Aorta (tissue), 5 donors: ENCODE data around the gene SRBD1. TPM values are rescaled to one million over a fixed set of nuclear protein-coding genes. Genes with fewer than 3 reads are reported as not detected.

Experiments
- ATAC-seq: fragments of 200-7000 bp; cut with Tn5 transposase; one replicate; pipeline ENCODE4 v1.9.1; 2022; ENCODE audit warnings: moderate library complexity; ENCODE audit not compliant: low FRiP score
- DNase-seq, 2 donors: peaks; one replicate each; pipeline ENCODE4 v3.0.0-alpha.2; 2020
- H3K27ac ChIP-seq, 2 donors: one replicate each; pipeline ENCODE4 v1.5.1; 2013; ENCODE audit warnings: low read length in 2 of 2, mild to moderate bottlenecking in 2 of 2, moderate library complexity in 2 of 2, control low read depth in 1 of 2, inconsistent platforms in 1 of 2, low read depth in 1 of 2
- H3K27me3 ChIP-seq, 2 donors: one replicate each; pipeline ENCODE4 v1.6.1; 2013; ENCODE audit warnings: control low read depth in 1 of 2, low read length in 1 of 2, mild to moderate bottlenecking in 1 of 2, moderate library complexity in 1 of 2; ENCODE audit not compliant: insufficient read depth in 2 of 2, control insufficient read depth in 1 of 2
- H3K36me3 ChIP-seq, 2 donors: one replicate each; pipeline ENCODE4 v1.6.1; 2013; ENCODE audit warnings: control low read depth in 1 of 2, low read length in 1 of 2, mild to moderate bottlenecking in 1 of 2; ENCODE audit not compliant: insufficient read depth in 2 of 2, control insufficient read depth in 1 of 2
- H3K4me1 ChIP-seq, 2 donors: one replicate each; pipeline ENCODE4 v1.6.1; 2013; ENCODE audit warnings: low read length in 2 of 2, control low read depth in 1 of 2, mild to moderate bottlenecking in 1 of 2, moderate library complexity in 1 of 2; ENCODE audit not compliant: insufficient read depth in 2 of 2, control insufficient read depth in 1 of 2
- H3K4me3 ChIP-seq, 2 donors: one replicate each; pipeline ENCODE4 v1.5.1; 2013; ENCODE audit warnings: low read length in 2 of 2, control low read depth in 1 of 2, mild to moderate bottlenecking in 1 of 2
- H3K9me3 ChIP-seq: one replicate; pipeline ENCODE4 v1.6.1; 2013; ENCODE audit warnings: mild to moderate bottlenecking, low read length; ENCODE audit not compliant: control insufficient read depth
- WGBS, 2 donors: extraction: QIAGEN DNeasy Blood & Tissue Kit; methylation state at CpG; one replicate each; pipeline ENCODE4 v1.1.7; 2013; 5-methylcytosine and 5-hydroxymethylcytosine counted together
- intact Hi-C, 2 donors: fragments of 100-400 bp; cut with DNase I; formaldehyde crosslinking; loops; one replicate each; pipeline versions ENCODE4 v1.14.2 to v1.15.0; 2022
- polyA plus RNA-seq, 2 donors: library from polyadenylated mRNA; stranded (reverse); fragments of 200-250 nt; gene quantifications; one replicate each; pipeline ENCODE4 v1.2.3, GENCODE V29; 2013
- total RNA-seq, 2 donors: library from RNA; stranded (reverse); fragmentation: NEBNext Ultra II Directional; extraction: Animal tissue kit (Norgen Biotek cat#: 25700); gene quantifications; one replicate each; pipeline ENCODE4 v1.2.1, GENCODE V29; 2021
- donor health status: healthy with polysubstance abuse.
- donor health status: Bipolar disorder and iron deficiency.
- donor health status: DM: no; HTN: no; CAD: no.
- donor health status: DM: no; HTN: no; CAD: no.
- donor health status: DM: yes; HTN: yes; CAD: no.

SRBD1 gene
- total and polyA plus RNA-seq, 4 donors, result 5.4 to 21.2 (median 10.6) TPM

GRCh38 chr2:45494978-45495293 lies 116.1 kb downstream of the SRBD1 start:
- ATAC-seq (no peak), DNase-seq (no peak)
- H3K36me3 ChIP-seq, result no peaks in the 10 kb centered on the region
- no peaks in the 10 kb centered on the region for H3K4me1 ChIP-seq
- no peaks in the 10 kb centered on the region for H3K9me3 ChIP-seq
- H3K27ac ChIP-seq, result no peak overlapping the region
- 38 to 48% methylated on average over 1 of the region's 1 CpG for WGBS, 2 donors
- H3K4me3 ChIP-seq, result no peak overlapping the region
- intact Hi-C loops, result loop anchor here (1.0 to 10.0 kb wide), 4 partner anchors 320 to 514 kb away; no protein-coding TSS in a partner anchor
- no peaks in the 10 kb centered on the region for H3K27me3 ChIP-seq

DNA sequence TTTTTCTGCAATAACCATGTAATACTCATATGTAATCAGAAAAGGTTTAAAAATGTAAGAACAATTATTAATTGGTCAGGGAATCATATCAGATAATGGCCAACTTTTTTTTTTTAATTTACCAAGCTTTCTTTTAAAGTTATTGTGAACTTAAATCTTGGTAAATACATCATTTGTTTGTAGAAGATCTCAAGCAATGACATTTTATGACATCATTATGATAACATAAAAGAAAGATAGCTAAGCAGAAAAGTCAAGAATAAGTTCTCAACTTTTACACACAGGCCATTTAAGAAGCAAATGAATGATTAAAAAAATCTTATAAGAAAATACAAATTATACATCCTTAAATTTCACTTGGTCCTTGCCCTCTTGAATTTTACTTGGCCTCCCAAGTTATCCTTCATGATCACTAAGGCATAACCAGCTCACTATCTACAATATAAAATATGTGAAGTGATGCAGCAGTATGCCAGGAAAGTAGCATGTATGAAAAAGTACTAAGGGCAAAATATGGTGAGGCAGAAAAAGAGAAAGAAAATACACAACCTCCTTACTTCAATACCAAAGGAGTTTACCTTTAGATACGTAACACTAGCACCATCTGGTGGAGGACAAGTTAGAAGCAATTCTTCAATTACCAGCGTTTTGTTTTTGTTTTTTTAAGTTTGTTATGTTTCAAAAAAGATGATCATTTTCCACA lies 116.6 kb downstream of the SRBD1 start:
- H3K27ac ChIP-seq, result no peak overlapping the region
- 1 to 2% methylated on average over 2 of the region's 2 CpGs for WGBS, 2 donors
- no peak overlapping the region for H3K4me3 ChIP-seq
- no peaks in the 10 kb centered on the region for H3K36me3 ChIP-seq
- ATAC-seq (no peak), DNase-seq (no peak)
- H3K27me3 ChIP-seq, result no peaks in the 10 kb centered on the region
- intact Hi-C loops, result loop anchor here (2.0 to 10.0 kb wide), 3 partner anchors 320 to 472 kb away; no protein-coding TSS in a partner anchor
- H3K4me1 ChIP-seq, result no peaks in the 10 kb centered on the region
- H3K9me3 ChIP-seq, result no peaks in the 10 kb centered on the region

DNA sequence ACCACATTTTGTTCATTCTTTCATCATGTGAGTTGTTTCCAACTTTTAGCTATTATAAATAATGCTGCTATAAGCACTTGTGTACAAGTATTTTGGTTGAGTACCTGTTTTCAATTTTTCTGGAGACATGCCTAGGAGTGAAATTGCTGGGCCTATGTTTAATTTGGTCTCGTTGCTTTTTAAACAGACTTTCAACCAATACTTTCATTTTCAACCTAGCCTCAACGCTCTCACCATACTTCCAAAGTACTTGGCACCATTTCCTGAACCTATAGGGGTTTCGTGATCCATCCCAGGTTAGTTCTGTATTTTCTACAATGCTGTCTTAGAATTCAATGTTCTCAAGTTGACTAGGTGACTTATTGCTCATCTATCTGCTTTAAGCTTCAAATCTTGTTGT lies 126.1 kb downstream of the SRBD1 start:
- Histone ChIP-seq H3K4me3 (no peak overlapping the region), H3K36me3 (no peaks in the 10 kb centered on the region), H3K27ac (no peak overlapping the region), H3K4me1 (no peaks in the 10 kb centered on the region), H3K27me3 (no peaks in the 10 kb centered on the region), H3K9me3 (no peaks in the 10 kb centered on the region)
- no peak for ATAC-seq
- WGBS, 2 donors, result 86 to 89% methylated on average over 3 of the region's 3 CpGs
- no peak for DNase-seq
- intact Hi-C loops, result no loop called here

- DNase-seq (no peak), ATAC-seq (no peak)
- H3K4me3 ChIP-seq, result no peak overlapping the region
- H3K36me3 ChIP-seq, result no peaks in the 10 kb centered on the region
- H3K27ac ChIP-seq, result no peak overlapping the region
- no peaks in the 10 kb centered on the region for H3K9me3 ChIP-seq
- no peaks in the 10 kb centered on the region for H3K4me1 ChIP-seq
- intact Hi-C loops, result no loop called here
- no peaks in the 10 kb centered on the region for H3K27me3 ChIP-seq
These were observed 127.1 kb downstream of the SRBD1 start for GRCh38 chr2:45483997-45484396.

DNA sequence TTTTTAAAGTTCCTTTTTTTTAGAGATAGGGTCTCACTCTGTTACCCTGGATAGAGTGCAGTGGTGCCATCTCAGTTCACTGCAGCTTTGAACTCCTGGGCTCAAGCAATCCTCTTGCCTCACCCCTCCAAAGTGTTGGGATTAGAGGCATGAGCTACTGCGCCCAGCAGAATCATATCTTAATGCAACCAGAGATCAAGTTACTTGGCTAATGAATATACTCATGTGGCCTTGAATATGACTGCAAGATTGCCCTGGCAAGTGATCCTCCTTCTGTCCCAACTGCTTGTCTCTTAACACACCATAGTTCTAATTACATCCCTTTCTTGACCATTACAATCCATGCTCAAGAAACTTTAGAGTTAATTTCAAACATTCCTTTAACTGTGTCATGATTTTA lies 133.5 kb downstream of the SRBD1 start:
- intact Hi-C loops, result no loop called here
- H3K27me3 ChIP-seq, result no peaks in the 10 kb centered on the region
- no peaks in the 10 kb centered on the region for H3K36me3 ChIP-seq
- H3K4me1 ChIP-seq, result no peaks in the 10 kb centered on the region
- WGBS, 2 donors, result 94 to 100% methylated on average over 1 of the region's 1 CpG
- H3K9me3 ChIP-seq, result no peaks in the 10 kb centered on the region
- no peak overlapping the region for H3K27ac ChIP-seq
- DNase-seq, result no peak
- ATAC-seq, result no peak
- H3K4me3 ChIP-seq, result no peak overlapping the region

DNA sequence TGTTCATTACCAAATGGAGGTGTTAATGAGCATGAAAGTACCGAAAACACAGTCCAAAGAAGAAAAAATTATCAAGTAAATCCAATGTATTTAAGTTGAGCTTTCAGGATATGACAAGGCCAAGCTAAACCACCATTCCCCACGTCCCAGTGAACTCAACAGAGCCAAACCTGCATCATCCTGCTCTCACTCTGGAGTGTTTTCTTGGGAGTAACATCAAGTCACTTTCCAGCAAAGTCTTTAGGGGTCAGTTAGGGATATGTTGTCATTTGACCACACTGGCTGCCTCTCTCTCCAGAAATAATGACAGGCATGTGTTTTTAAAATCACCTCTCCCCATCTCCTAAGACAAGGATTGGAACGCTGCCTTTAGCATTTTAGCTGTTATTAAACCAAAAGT lies 140.5 kb downstream of the SRBD1 start:
- Histone ChIP-seq H3K4me3 (no peak overlapping the region), H3K36me3 (no peaks in the 10 kb centered on the region), H3K9me3 (no peaks in the 10 kb centered on the region), H3K4me1 (peaks cover 0 to 1% of the 10 kb centered on the region in 2 donors), H3K27me3 (no peaks in the 10 kb centered on the region), H3K27ac (peak overlapping the region in 1 of 2 donors; percentile 57)
- intact Hi-C loops, result no loop called here
- WGBS, 2 donors, result 7 to 8% methylated on average over 3 of the region's 3 CpGs
- peak; percentile 67 for ATAC-seq
- peak in 1 of 2 donors; percentile 46 for DNase-seq

GRCh38 chr2:45469314-45470099 lies 141.6 kb downstream of the SRBD1 start:
- Histone ChIP-seq H3K27ac (no peak overlapping the region), H3K4me1 (peaks cover 0 to 1% of the 10 kb centered on the region in 2 donors), H3K36me3 (no peaks in the 10 kb centered on the region), H3K9me3 (no peaks in the 10 kb centered on the region), H3K4me3 (no peak overlapping the region), H3K27me3 (no peaks in the 10 kb centered on the region)
- no peak for DNase-seq
- intact Hi-C loops, result no loop called here
- 32 to 36% methylated on average over 2 of the region's 2 CpGs for WGBS, 2 donors
- peak; percentile 74 for ATAC-seq

DNA sequence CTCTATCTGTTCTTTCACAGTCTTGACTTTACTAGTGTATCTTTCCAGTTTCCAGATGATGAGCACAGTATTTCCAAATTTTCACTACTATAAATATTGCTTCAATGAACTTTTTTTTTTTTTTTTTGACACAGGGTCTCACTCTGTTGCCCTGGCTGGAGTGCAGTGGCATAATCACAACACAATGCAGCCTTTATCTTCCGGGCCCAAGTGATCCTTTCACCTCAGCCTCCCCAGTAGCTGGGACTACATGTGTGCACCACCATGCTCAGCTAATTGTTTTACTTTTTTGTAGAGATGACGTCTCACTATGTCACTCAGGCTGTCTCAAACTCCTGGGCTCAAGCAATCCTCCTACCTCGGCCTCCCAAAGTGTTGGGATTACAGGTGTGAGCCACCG lies 142.8 kb downstream of the SRBD1 start:
- H3K36me3 ChIP-seq, result no peaks in the 10 kb centered on the region
- H3K4me3 ChIP-seq, result no peak overlapping the region
- 98% methylated on average over 4 of the region's 4 CpGs for WGBS, 2 donors
- DNase-seq (no peak), ATAC-seq (no peak)
- intact Hi-C loops, result no loop called here
- H3K27me3 ChIP-seq, result no peaks in the 10 kb centered on the region
- H3K9me3 ChIP-seq, result no peaks in the 10 kb centered on the region
- H3K4me1 ChIP-seq, result peaks cover 0 to 1% of the 10 kb centered on the region in 2 donors
- H3K27ac ChIP-seq, result no peak overlapping the region

- Histone ChIP-seq H3K4me1 (peaks cover 0 to 1% of the 10 kb centered on the region in 2 donors), H3K36me3 (no peaks in the 10 kb centered on the region), H3K9me3 (no peaks in the 10 kb centered on the region), H3K27ac (no peak overlapping the region), H3K27me3 (no peaks in the 10 kb centered on the region), H3K4me3 (no peak overlapping the region)
- no peak for ATAC-seq
- DNase-seq, result no peak
- intact Hi-C loops, result no loop called here
- 73 to 86% methylated on average over 1 of the region's 1 CpG for WGBS, 2 donors
These were observed 145.0 kb downstream of the SRBD1 start for GRCh38 chr2:45466053-45466452.
